Retina (tissue), 1 donor: ENCODE measurements around the gene CDH13.

Experiments
- DNase-seq: peaks from one replicate; pipeline ENCODE4 v3.0.0-alpha.2; 2016

Gene CDH13

DNA sequence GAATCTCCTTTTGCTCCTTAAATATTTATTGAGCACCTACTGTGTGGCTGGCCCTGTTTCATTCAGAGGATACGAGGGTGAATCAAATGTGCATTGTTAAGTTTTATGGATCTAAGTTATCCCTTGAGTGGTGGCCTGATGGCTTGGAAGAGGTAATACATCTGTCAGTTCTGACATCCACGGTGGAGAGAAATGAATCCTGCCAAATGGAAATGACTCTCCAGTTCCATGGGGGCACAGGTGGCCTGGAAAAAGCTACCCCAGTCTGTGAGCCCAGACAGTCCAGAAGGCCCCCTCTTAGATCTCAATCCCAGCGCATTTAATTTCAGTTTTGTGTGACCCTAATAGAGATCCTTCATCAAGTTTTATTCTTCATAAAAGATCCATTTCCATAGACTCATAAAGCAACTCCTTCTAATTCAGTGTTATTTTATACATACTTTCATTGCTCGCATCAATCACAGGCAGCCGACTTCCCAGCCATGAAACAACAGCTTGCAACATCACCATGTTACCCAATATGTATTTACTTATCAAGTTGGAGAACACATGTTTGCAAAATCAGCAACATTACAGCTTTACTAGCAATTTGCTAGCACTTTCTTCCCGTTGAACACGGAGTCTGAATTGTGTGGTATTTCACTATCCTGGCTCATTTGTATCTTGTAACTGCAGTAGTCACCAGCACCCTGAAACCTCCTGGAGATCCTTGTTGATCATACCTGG is 846.2 kb downstream of the CDH13 start:
- no peak for DNase-seq

GRCh38 chr16:83473926-83474650 is 847.3 kb downstream of the CDH13 start:
- DNase-seq: no peak

DNA sequence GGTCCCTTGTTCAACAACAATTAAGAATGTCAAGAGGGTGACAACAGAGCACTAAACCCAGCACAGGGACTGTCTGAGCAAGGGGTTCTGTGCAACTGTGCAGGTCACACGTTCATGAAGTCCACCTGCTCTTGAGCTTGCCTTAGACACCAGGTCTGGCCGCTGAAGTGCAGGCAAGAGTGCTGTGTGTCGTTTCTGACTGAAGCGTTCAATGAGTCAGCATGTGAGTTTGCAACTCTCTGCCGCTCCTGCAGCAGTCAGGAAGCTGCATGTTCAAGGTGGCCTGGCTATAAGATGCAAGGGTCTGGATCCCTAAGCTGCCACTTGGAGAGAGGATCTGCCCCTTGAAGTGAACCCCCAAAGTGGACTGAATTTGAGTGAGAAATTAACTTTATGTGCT is 848.3 kb downstream of the CDH13 start:
- DNase-seq: no peak

GRCh38 chr16:83481589-83481988 is 854.8 kb downstream of the CDH13 start:
- no peak for DNase-seq

GRCh38 chr16:83482545-83483162 is 855.9 kb downstream of the CDH13 start:
- no peak for DNase-seq

DNA sequence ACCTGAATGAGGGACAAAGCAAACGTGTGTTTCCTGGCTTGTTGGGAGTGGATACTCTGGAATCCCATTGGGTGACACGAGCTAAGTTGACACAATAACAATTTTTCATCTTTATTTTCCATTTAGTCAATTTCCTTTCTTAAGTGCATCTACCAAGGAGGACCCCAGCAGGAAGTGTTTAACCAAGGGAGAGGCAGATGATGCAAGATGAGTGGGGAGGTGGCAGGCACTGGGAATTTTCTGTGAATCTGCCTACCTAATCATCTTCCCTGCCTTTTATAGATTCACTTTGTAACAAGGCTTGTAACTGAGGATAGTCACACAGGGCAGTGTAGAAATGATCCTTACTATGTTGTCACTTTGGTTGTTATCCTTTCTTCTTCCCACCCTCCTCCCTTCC is 863.3 kb downstream of the CDH13 start:
- no peak for DNase-seq

DNA sequence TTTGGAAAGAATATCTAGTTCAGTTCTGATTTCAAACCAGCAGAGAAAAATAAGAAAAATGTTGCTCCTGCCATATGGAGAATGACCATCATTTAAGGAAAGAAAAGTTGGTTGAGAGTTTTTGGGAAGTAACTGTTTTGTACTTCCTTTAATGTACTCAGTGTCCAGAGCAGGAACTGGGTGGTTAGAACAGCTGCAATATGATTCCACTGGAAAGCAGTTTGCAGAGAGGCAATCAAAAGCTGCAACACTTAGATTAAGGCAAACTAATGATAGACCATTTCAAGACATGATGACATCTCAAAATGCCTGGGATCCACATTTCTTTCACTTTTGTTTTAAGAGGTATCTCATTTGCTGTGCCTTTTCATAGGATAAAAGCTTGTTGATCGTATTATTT is 867.7 kb downstream of the CDH13 start:
- DNase-seq: no peak

- DNase-seq: no peak
Measured at GRCh38 chr16:83501481-83501880, 874.7 kb downstream of the CDH13 start.

DNA sequence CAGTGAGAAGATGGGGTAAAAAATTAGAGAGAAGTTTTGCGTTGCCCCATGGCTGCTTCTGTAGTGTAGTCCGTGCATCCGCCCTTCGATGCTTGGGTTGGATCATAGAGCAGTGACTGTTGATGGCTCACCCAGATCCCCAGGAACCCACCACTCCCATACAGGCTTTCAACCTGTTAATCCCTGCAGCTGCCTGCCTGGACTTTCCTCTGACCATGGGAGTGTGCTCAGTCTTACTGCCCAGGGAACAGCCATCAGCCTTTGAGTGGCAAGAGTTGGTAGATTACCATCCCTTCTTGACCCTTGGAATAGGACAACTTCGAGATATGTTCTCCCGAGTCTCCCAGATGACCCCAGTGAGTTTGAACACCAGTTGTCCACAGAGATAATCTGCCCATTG is 881.5 kb downstream of the CDH13 start:
- no peak for DNase-seq

DNA sequence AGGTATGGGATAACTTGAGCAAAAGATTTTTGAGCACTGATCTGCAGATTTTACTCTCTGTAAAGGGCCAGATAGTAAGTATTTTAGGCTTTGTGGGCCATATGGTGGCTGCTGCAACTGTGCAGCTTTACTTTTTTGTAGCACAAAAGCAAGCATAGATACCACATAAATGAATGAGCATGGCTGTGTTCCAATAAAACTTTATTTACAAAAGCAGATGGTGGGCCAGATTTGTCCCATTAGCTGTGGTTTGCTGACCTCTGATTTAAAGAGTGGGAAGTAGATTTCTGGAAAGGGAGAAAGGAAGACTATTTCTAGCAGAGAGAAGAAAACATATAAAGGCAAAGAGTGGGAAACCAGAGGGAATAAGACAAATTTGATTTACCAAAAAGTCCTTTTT is 882.5 kb downstream of the CDH13 start:
- DNase-seq: no peak

DNA sequence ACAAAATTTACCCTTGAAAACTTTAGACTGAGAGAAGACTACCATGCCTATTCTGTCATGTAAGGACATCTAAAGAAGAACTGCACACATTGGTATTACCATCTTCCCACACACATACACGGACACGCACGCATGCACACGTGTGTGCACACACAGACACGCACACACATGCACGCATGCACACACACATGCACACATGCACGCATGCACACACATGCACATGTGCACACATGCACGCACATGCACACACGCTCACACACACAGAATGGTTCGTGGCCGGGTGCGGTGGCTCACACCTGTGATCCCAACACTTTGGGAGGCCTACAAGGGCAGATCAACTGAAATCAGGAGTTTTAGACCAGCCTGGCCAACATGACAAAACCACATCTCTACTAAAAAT is 884.1 kb downstream of the CDH13 start:
- no peak for DNase-seq

DNA sequence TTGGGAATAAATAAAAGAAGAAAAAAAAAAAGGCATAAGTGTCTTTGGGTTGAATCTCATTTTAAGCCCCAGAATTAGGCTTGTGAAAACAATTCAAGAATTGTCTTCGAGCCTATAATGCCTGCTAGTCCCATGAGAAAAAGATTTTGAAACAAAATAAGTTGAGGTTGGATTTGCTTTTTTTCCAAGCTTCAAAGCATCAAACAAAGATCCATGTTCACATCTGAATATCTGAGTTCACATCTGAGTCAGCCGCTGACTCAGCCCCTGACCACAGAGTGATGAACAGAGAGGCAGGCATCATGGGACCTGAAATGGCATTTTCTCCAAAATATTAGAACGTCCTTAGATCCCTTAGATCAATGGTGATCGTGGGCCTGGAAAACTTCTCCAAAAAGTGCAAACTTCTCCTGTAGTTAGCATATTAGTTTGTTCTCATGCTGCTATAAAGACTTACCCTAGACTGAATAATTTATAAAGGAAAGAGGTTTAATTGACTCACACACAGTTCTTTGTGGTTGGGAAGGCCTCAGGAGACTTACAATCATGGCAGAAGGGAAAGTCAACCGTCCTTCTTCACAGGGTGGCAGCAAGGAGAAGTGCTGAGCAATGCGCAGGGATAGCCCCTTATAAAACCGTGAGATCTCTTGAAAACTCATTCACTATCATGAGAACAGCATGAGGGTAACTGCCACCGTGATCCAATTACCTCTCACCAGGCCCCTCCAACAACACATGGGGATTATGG is 886.4 kb downstream of the CDH13 start:
- no peak for DNase-seq

DNA sequence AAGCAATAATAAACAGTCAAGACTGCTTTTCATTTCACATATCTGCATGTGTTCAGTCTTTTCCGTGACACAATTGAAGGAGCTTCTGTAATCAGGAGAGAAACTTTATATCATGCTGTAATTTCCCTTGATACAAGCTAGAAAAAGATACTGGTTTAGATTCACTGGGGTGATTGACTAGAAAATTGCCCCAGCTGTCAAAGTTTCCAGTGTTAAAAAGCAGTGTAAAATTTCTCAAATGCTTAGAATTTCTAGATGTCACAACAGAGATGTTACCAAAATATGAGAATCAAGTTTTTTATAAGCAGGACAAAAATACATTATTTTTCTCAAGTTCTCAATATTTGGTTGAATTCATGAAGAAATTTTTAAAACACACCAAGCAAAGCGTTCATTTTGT is 888.6 kb downstream of the CDH13 start:
- no peak for DNase-seq

GRCh38 chr16:83516931-83517330 is 890.2 kb downstream of the CDH13 start:
- no peak for DNase-seq

GRCh38 chr16:83517398-83517797 is 890.6 kb downstream of the CDH13 start:
- DNase-seq: no peak

DNA sequence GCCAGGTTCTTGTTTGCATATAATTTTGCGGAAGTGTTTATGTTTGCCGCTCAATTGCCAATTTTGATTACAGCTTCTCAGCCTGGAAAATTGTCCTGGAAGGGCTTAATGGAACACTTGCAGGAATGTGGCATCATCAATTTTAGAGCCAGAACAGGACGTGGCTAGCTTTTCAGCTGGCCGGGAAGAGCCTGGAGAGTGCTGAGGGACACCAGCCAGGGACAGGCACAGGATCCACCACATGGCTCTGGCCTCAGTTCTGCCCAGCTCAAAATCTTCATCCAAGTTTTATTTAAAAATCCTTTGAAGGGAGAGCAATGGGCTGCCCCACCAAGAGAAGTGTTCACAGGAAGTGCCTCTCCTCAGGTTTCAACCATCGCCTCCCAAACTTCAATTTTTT is 893.8 kb downstream of the CDH13 start:
- DNase-seq: no peak

DNA sequence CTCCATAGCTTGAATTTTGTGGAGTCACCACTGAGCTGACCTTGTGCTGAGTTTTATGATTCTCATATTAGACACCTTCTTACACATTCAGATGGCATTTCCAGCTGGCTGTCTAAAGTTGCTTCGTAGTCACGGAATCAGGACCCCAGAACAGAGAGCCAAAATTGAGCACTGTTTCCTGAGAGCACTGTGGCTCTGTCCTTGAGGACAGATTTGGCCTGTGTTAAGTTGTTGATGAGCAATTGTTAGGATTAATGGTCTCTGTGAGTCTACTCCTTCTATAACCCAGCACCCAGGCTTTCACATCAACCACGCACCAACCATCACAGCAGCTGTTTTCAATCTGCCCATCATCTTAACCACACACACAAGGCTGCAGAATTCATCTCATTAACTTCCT is 903.5 kb downstream of the CDH13 start:
- no peak for DNase-seq

- DNase-seq: peak; percentile 43
Measured at GRCh38 chr16:83532634-83533033, 905.9 kb downstream of the CDH13 start.

DNA sequence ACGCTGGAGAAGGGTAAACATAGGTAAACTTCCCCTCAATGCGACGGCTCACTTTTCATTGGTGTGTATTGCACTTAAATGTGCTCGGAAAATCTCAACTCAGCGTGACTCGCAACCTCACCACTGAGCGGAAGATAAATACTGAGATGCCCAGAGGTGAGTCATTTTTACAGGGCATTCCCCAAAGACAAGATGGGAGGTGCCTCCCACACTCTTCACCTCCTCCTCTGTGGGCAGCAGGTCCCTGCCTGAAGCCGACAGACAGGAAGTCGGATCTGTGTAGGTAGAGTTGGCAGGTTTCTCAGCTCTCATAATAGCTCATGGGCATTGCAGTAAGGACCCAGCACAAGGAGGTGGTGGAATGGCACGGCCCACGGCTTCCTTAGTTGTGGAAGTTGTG is 906.4 kb downstream of the CDH13 start:
- DNase-seq: no peak

GRCh38 chr16:83538707-83539106 is 911.9 kb downstream of the CDH13 start:
- DNase-seq: no peak

- DNase-seq: no peak
Measured at GRCh38 chr16:83539736-83540490, 913.1 kb downstream of the CDH13 start.

GRCh38 chr16:83541231-83541630 is 914.5 kb downstream of the CDH13 start:
- no peak for DNase-seq

DNA sequence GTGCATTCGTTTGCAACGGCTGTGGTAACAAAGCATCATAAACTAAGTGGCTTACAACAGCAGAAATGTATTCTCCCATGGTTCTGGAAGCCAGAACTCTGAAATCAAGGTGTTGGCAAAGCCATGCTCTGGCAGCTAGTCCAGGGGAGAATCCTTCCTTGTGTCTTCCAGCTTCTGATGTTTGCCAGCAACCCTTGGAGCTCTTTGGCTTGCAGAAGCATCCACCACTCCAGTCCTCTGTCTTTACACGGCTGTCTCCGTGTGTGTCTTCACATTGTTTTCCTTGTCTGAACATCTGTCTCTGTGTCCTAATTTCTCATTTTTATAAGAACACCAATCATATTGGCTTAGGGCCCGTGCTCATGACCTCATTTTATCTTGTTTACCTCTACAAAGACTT is 915.7 kb downstream of the CDH13 start:
- no peak for DNase-seq
